ENCODE data around the gene ENO3.

DNA sequence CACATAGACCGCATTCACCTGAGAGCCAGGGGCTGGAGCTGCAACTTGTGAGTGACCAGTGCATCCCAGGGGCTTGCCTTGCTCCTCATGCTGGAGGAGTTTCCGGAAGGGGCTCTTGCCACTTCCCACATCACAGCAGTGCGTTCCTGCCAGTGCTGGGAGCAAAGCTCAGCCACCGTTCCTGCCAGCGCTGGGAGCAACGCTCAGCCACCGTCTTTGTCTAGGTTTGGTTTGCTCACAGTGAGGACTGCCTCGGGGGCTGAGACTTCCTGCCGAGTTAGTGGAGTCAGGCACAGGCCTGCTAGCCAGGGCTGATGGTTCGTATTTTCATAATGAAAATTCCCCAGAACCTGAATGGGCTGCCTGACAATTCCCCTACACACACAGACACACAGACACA, 42.6 kb upstream of the ENO3 start:
- TF ChIP-seq, protein P1, sequence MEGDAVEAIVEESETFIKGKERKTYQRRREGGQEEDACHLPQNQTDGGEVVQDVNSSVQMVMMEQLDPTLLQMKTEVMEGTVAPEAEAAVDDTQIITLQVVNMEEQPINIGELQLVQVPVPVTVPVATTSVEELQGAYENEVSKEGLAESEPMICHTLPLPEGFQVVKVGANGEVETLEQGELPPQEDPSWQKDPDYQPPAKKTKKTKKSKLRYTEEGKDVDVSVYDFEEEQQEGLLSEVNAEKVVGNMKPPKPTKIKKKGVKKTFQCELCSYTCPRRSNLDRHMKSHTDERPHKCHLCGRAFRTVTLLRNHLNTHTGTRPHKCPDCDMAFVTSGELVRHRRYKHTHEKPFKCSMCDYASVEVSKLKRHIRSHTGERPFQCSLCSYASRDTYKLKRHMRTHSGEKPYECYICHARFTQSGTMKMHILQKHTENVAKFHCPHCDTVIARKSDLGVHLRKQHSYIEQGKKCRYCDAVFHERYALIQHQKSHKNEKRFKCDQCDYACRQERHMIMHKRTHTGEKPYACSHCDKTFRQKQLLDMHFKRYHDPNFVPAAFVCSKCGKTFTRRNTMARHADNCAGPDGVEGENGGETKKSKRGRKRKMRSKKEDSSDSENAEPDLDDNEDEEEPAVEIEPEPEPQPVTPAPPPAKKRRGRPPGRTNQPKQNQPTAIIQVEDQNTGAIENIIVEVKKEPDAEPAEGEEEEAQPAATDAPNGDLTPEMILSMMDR (IDR thresholded peaks at IDR 0.05), result no peak
- TF ChIP-seq EP300 (IDR thresholded peaks at IDR 0.05) (no peak), POLR2A (IDR thresholded peaks at IDR 0.05) (no peak)

All from tibial nerve (tissue), 4 donors.